Vagina (tissue), 2 donors: Measurements from ENCODE around the gene IL17RC.

Experiments
- POLR2A ChIP-seq, 2 donors: fragments of 450-650 bp; IDR thresholded peaks; one replicate each; pipeline ENCODE4 v1.6.1; 2017; ENCODE audit warnings: antibody characterized with exemption in 2 of 2, mild to moderate bottlenecking in 2 of 2, moderate library complexity in 2 of 2
- POLR2AphosphoS5 ChIP-seq, 2 donors: sonication (generic); formaldehyde crosslinking; IDR thresholded peaks; one replicate each; pipeline ENCODE4 v1.9.0; 2017; ENCODE audit warnings: antibody characterized with exemption in 2 of 2, mild to moderate bottlenecking in 2 of 2, low read depth in 1 of 2; ENCODE audit not compliant: insufficient read depth in 1 of 2

DNA sequence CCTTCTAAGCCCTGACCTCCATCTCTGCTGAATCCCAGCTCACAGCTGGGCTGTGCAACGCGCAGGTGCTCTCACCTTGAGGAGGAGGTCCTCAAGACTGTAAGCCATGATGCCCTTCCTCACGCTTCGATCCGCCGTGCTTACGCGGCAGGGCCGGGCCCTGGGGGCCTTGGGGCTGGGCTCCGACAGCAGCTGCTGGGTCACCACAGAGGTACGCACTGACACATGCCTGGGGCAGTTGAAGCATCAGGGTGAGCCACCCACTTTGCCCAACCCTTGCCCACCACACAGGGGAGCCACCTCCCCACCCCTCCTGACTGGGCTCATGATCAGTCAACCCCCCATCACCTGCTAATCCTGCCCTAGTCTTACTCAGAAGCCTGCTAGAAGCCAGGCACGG, 39.9 kb upstream of the IL17RC start:
- TF ChIP-seq POLR2AphosphoS5 (IDR thresholded peaks at IDR 0.05; ENCODE audit: insufficient read depth in 1 of 2, low read depth in 1 of 2) (no peak), POLR2A (IDR thresholded peaks at IDR 0.05) (no peak)
